Measurements from ENCODE around the gene APIP. TPM values are rescaled to one million over a fixed set of nuclear protein-coding genes. Genes with fewer than 3 reads are reported as not detected.
"Not testable (repeated sequence)": the region's sequence is repeated elsewhere in the genome, so short reads cannot be mapped to it uniquely, and the experiment has no call there.

APIP gene
- polyA plus RNA-seq, 4 donors: 35.4 to 53.8 (median 37.4) TPM

GRCh38 chr11:34926831-34927132 is 10.6 kb upstream of the APIP start:
- no peak for DNase-seq (ENCODE audit: low read depth in 4 of 4, low spot score in 2 of 4)

GRCh38 chr11:34926101-34926830 is 10.1 kb upstream of the APIP start:
- DNase-seq (ENCODE audit: low read depth in 4 of 4, low spot score in 2 of 4): peak; percentile 30 to 50 (median 40)

- DNase-seq (ENCODE audit: low read depth in 4 of 4, low spot score in 2 of 4): no peak
Observed at GRCh38 chr11:34924714-34925113, 8.5 kb upstream of the APIP start.

GRCh38 chr11:34921156-34921555 is 5.0 kb upstream of the APIP start:
- DNase-seq (ENCODE audit: low read depth in 4 of 4, low spot score in 2 of 4): no peak

- DNase-seq (ENCODE audit: low read depth in 4 of 4, low spot score in 2 of 4): peak in 3 of 4 donors; percentile 26 to 60 (median 37)
Observed at GRCh38 chr11:34916843-34917770, 928 bp upstream of the APIP start.

- DNase-seq (ENCODE audit: low read depth in 4 of 4, low spot score in 2 of 4): peak in 1 of 4 donors; percentile 66
Observed at GRCh38 chr11:34915136-34916014, 804 bp downstream of the APIP start.

GRCh38 chr11:34913556-34913955 is 2.6 kb downstream of the APIP start:
- not testable (repeated sequence) for DNase-seq (ENCODE audit: low read depth in 4 of 4, low spot score in 2 of 4)

GRCh38 chr11:34911676-34912075 is 4.5 kb downstream of the APIP start:
- DNase-seq (ENCODE audit: low read depth in 4 of 4, low spot score in 2 of 4): no peak

GRCh38 chr11:34910817-34911216 is 5.4 kb downstream of the APIP start:
- DNase-seq (ENCODE audit: low read depth in 4 of 4, low spot score in 2 of 4): no peak

GRCh38 chr11:34909955-34910354 is 6.2 kb downstream of the APIP start:
- DNase-seq (ENCODE audit: low read depth in 4 of 4, low spot score in 2 of 4): no peak

GRCh38 chr11:34909415-34909814 is 6.8 kb downstream of the APIP start:
- DNase-seq (ENCODE audit: low read depth in 4 of 4, low spot score in 2 of 4): no peak

GRCh38 chr11:34907934-34908593 is 8.1 kb downstream of the APIP start:
- DNase-seq (ENCODE audit: low read depth in 4 of 4, low spot score in 2 of 4): no peak

- DNase-seq (ENCODE audit: low read depth in 4 of 4, low spot score in 2 of 4): no peak
Observed at GRCh38 chr11:34905666-34906065, 10.5 kb downstream of the APIP start.

- DNase-seq (ENCODE audit: low read depth in 4 of 4, low spot score in 2 of 4): no peak
Observed at GRCh38 chr11:34904421-34904955, 11.7 kb downstream of the APIP start.

GRCh38 chr11:34899633-34900016 is 16.6 kb downstream of the APIP start:
- DNase-seq (ENCODE audit: low read depth in 4 of 4, low spot score in 2 of 4): no peak

- DNase-seq (ENCODE audit: low read depth in 4 of 4, low spot score in 2 of 4): no peak
Observed at GRCh38 chr11:34898474-34898873, 17.7 kb downstream of the APIP start.

- no peak for DNase-seq (ENCODE audit: low read depth in 4 of 4, low spot score in 2 of 4)
Observed at GRCh38 chr11:34897171-34897870, 18.9 kb downstream of the APIP start.

GRCh38 chr11:34896191-34896590 is 20.0 kb downstream of the APIP start:
- not testable (repeated sequence) for DNase-seq (ENCODE audit: low read depth in 4 of 4, low spot score in 2 of 4)

- no peak for DNase-seq (ENCODE audit: low read depth in 4 of 4, low spot score in 2 of 4)
Observed at GRCh38 chr11:34893416-34893815, 22.8 kb downstream of the APIP start.
